Hematopoietic multipotent progenitor cell treated with erythropoietin and hydrocortisone succinate and interleukin-3 and kit ligand, for 15 days (in vitro differentiated cells): ENCODE results near the gene CELA3B.
"Not testable (repeated sequence)": the region's sequence is repeated elsewhere in the genome, so short reads cannot be mapped to it uniquely, and the experiment has no call there.

Experiments used
- DNase-seq: peaks from one replicate; pipeline ENCODE4 v3.0.0-alpha.2; 2015; ENCODE audit warnings: low spot score

CELA3B gene

DNA sequence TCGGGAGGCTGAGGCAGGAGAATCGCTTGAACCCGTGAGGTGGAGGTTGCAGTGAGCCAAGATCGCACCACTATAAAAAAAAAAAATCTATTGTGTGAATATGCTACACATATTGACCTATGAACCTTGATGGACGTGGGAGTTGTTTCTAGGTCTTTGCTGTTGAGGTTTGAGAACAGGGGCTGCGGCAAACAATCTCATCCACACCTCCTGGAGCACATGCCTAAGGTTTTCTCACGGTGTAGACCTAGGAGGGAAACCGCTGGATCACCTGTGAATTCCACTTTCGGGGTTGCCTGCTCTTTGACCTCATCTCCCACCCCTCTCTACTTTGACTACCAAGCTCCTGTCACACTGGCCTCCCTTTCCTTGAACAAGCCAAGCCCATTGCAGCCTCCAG is 1.5 kb upstream of the CELA3B start:
- DNase-seq = not testable (repeated sequence)

- DNase-seq = not testable (repeated sequence)
Measured at GRCh38 chr1:21978209-21978608, 1.4 kb downstream of the CELA3B start.

- peak; percentile 30 for DNase-seq
Measured at GRCh38 chr1:21980515-21981220, 3.8 kb downstream of the CELA3B start.

DNA sequence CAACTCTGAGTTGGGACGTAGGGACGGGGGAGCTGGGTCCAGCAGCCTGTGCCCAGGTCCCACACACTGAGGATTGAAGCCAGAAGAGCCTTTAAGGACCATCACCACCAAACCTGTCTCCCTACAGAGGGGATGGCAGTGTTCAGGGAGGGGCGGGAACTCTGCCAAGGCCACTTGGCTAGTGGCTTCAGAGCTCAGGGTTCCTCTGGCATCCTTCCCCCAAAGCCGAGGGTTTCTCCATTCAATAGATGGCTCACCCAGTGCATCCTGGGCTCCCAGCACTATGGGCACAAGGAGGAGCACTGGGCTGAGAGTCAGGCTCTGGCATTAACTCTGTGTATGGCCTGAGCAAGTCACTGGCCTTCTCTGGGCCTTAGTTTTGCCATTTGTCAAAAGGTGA is 4.4 kb downstream of the CELA3B start:
- not testable (repeated sequence) for DNase-seq

DNA sequence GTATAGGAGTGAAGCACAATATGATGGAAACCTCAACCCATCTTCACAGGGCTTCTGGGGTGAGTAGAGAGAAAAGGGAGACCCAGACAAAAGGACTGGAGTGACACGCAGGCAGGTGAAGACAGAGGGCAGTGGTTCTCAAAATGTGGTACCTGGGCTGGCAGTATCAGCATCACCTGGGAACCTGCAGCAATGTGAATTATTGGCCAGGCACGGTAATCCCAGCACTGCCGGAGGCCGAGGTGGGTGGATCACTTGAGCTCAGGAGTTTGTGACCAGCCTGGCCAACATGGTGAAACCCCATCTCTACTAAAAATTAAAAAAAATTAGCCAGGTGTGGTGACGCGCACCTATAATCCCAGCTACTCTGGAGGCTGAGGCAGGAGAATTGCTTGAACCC is 5.3 kb downstream of the CELA3B start:
- DNase-seq = not testable (repeated sequence)

GRCh38 chr1:21983539-21983938 is 6.7 kb downstream of the CELA3B start:
- not testable (repeated sequence) for DNase-seq

DNA sequence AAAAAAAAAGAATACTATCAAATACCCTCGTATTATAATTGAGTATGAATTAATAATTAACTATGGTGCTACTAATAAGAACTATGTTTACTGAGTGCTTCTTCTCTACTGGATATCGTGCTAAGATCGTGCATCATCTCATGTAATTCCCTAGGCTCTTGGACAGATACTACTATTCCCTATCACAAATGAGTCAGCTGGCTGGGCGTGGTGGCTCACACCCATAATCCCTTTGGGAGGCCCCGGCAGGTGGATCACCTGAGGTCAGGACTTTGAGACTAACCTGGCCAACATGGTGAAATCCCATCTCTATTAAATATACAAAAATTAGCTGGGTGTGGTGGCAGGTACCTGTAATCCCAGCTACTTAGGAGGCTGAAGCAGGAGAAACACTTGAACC is 9.1 kb downstream of the CELA3B start:
- DNase-seq = not testable (repeated sequence)

DNA sequence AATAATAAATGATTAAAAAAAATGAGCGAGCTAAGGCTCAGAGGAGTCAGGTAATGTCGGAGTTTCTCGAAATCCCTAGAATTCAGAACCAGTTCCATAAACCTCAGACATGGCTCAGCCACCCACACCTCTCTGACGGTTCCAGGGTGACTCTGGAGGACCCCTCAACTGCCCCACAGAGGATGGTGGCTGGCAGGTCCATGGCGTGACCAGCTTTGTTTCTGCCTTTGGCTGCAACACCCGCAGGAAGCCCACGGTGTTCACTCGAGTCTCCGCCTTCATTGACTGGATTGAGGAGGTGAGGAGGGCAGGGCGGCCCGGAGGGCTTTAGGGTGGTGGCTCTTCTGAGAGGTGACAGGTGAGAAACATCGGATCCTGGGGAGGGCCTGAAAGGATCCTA is 9.6 kb downstream of the CELA3B start:
- DNase-seq = not testable (repeated sequence)

- not testable (repeated sequence) for DNase-seq
Measured at GRCh38 chr1:21989672-21990393, 13.0 kb downstream of the CELA3B start.

- not testable (repeated sequence) for DNase-seq
Measured at GRCh38 chr1:21992186-21992585, 15.4 kb downstream of the CELA3B start.

GRCh38 chr1:21994716-21995115 is 17.9 kb downstream of the CELA3B start:
- not testable (repeated sequence) for DNase-seq

GRCh38 chr1:21996663-21996970 is 19.8 kb downstream of the CELA3B start:
- not testable (repeated sequence) for DNase-seq

DNA sequence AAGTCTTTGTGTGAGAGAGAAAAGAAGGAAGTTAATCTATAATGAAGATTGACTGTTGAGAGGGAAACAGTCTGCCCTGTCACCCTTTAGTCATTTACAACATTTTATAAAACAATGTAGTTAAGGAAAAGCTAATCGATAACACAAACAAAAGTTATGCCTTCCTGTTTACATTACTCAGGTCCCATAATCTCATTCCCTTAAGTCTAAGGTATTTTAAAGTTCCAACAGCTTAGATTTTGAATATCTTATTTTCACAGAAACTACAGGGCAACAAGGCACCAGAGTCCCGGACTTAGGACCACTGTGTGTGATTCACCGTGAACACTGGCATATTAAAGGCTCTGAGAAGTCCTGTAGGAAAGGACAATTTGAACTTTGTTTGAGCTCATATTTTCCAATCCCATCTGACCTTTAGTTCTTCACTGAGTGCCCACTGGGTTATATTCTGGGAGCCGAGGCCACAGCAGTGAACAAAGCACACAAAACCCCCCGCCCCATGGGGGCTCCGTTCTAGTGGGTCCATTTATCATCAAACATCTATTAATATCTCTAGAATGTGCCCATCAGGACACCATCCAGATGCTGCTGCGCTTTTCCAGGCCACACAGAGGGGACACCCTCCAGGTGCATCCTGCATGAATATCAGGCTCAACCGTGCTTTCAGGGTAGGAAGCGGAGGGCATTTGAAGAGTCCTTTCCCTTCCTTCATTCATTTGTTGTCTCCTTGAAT is 21.2 kb downstream of the CELA3B start:
- DNase-seq = not testable (repeated sequence)

- not testable (repeated sequence) for DNase-seq
Measured at GRCh38 chr1:21998624-21999294, 21.9 kb downstream of the CELA3B start.

DNA sequence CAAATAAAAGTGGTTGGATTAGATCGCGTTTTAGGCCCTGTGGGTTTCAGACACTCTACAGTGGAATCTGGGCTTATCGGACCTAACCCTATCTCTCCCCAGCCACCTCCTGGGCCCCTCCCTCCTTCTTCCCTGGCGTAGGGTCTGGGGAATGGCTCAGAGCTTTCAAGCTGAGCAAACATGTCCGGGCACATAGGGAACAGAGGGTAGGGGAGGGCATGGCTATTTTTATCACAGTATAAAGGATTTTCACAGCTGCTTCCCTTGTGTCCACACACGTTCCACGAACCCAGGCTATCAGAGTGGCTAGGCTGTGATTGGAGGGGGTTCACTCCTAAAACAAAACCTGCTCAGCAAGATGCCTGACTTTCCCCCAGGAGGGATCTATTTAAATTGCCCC is 22.8 kb downstream of the CELA3B start:
- DNase-seq = not testable (repeated sequence)

GRCh38 chr1:22001409-22001808 is 24.6 kb downstream of the CELA3B start, which contains the start of gene CELA3A:
CELA3A (plus strand) TSS chr1:22001657; CDS start chr1:22001675, 18 bp downstream.
- no peak for DNase-seq

DNA sequence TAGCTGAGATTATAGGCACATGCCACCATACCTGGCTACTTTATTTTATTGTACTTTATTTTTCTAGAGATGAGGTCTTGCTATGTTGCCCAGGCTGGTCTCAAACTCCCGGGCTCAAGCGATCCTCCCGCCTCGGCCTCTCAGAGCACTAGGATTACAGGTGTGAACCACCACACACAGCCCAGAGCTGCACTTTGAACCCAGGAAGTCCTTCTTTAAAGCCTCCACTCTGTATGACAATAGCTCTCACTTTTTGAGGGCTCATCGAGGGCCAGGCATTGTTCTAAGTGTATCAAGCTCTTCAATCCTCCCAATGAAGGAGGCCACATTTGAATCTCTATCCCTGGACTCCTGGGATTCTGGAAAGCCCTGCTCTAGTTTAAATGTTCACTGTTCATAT is 25.6 kb downstream of the CELA3B start:
- DNase-seq = not testable (repeated sequence)

DNA sequence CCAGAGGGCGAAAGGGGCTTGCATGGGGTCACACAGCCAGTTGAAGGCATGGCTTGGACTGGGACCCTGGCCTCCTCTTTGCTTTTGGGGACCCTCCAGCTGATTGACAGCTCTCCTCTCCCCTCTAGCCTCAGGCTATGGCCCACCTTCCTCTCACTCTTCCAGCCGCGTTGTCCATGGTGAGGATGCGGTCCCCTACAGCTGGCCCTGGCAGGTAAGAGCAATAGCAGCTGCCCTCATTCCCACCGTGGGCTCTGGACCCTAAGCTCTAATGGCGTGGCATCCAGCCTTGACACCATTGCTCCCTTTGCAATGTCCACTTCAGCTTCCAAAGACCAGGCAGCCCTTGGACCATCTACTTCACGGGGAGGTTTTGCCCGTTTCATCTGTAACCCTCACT is 26.1 kb downstream of the CELA3B start:
- not testable (repeated sequence) for DNase-seq

GRCh38 chr1:22003959-22004358 is 27.1 kb downstream of the CELA3B start:
- DNase-seq = not testable (repeated sequence)

DNA sequence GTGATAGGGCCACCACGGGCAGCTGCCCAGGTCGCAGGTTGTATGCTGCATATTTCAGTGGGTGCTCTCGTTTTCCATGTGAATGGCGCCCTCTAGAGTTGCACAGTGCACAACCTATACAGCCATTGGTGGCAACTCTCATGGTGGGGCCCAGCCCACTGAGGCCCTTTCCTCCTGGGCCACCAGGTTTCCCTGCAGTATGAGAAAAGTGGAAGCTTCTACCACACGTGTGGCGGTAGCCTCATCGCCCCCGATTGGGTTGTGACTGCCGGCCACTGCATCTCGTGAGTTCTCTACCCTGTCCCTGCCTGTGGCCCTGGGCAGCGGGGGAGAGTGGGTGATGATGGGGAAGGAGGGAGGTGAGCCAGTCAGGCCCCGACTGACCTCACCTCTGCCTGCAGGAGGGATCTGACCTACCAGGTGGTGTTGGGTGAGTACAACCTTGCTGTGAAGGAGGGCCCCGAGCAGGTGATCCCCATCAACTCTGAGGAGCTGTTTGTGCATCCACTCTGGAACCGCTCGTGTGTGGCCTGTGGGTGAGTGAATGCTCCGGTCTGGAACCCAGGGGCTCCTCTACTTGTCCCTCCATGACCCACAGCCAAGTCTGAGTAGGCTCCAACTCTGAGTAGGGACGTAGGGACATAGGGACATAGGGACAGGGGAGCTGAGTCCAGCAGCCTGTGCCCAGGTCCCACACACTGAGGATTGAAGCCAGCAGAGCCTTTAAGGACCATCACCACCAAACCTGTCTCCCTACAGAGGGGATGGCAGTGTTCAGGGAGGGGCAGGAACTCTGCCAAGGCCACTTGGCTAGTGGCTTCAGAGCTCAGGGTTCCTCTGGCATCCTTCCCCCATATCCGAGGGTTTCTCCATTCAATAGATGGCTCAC is 28.7 kb downstream of the CELA3B start:
- peak; percentile 55 for DNase-seq

GRCh38 chr1:22006736-22007135 is 29.9 kb downstream of the CELA3B start:
- DNase-seq = not testable (repeated sequence)
